Effector CD8-positive, alpha-beta T cell (primary cell): ENCODE measurements around the gene KSR2.
"Not testable (repeated sequence)": the region's sequence is repeated elsewhere in the genome, so short reads cannot be mapped to it uniquely, and the experiment has no call there.

Experiments
- DNase-seq: peaks from one replicate; lab custom pipeline; 2025; lab: John Stamatoyannopoulos, UW
- total RNA-seq, 4 experiments: gene quantifications; one replicate each; lab custom pipeline; 2026; lab: John Stamatoyannopoulos, UW

Gene KSR2
- total RNA-seq, result 0 to 0.18 (median 0) reads per million in 4 experiments

DNA sequence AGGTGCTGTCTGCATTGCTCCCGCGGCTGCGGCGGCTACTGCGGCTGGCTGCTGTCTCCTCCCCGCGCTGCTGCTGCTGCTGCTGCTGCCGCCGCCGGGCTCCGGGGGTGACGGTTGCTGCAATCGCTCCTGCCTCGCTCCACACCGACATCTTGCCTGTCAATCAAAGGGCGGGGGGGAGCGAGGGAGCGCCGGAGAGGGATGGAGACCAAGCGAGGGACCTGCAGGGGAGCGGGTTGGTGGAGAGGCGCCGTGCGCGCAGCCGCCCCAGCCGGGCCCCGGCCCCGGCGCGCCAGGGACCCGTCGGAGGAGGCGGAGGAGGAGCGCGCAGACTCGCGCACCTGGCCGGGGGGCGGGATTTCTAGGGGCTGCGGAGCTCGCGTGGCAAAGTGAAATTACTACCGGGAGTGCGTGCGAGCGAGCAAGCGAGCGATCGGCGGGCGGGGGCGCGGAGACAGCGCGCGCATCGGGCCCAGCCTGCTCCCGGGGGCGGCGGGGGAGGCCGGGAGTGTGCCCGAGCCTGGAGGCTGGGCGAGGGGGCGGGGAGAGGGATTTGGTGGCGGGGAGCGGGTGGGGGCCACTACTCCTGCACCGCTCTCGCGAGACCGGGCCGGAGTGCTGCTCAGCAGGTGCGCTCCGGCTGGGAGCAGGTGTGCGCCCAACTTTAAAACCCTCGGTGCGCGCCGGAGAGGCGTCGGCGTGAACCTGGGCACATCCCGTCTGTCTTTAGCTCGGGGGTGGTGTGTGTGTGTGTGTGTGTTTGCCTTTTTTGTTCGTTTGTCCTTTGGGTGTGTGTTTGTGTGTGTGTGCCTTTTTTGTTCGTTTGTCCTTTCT is at the start of gene KSR2:
KSR2 (minus strand) TSS at position 165 of the 834 bp plus-strand sequence. CDS start 735 bp downstream, outside the sequence.
- DNase-seq, result no peak

- DNase-seq, result no peak
Measured at GRCh38 chr12:118017926-118018325, 49.1 kb upstream of the KSR2 start.

GRCh38 chr12:118016424-118017264 is 47.9 kb upstream of the KSR2 start, which contains the start of gene RFC5:
RFC5 (plus strand) TSS chr12:118016703; CDS start chr12:118016828, 125 bp downstream.
- DNase-seq, result peak; percentile 96

DNA sequence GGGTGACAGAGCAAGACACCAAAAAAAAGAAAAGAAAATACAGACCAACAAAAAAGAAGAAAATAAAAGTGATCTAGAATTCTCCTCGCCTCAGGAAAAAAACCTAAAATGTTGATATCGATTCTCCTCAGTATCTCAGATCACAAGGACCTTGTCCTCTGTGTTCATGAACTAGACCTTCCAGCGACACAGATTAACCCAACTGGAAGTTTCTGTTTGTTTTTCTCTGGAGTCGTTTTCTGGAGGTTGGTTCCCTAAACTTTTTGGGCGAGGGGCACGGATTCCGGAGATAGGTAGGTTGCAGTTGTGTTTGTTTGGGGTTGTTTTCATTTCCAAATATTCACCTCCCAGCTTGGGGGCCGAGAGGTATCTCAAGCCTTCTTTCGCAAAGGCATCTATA is 47.2 kb upstream of the KSR2 start:
- no peak for DNase-seq

DNA sequence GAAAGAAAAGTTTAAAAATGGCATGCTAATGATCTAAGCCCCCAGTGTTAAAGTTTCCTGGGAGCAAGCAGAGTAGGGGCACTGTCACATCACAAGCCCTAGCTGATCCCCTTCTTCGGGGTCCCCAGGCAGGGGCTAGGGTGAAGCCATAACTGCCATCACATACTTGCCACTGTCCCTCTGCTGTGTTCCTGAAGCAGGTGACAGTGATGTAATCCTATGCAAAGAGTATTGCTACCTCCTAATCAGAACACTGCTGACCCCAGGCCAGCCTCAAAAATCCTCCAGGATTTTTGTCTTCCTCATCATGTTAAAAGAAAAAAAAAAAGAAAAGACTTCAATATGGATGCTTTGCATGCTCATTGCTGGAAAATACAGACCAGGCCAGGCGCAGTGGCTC is 46.5 kb upstream of the KSR2 start:
- DNase-seq, result no peak

DNA sequence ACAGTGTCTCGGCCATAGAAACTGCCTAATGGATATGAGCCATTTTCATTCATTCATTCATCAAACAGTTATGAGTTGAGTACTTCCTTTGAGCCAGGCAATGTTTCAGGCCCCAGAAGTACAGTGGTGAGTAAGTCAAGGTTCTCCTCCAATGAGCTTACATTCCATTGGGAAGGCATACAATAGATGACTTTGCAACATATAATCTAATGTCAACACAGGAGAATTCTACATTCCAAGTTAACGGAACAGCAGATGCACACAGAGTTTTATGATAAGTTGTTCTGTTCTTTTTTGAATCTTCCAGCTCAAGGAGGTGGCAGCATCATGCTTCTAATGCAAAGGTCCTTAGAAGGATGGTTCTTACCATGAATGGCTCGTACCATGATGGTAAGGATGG is 44.5 kb upstream of the KSR2 start:
- DNase-seq, result no peak

DNA sequence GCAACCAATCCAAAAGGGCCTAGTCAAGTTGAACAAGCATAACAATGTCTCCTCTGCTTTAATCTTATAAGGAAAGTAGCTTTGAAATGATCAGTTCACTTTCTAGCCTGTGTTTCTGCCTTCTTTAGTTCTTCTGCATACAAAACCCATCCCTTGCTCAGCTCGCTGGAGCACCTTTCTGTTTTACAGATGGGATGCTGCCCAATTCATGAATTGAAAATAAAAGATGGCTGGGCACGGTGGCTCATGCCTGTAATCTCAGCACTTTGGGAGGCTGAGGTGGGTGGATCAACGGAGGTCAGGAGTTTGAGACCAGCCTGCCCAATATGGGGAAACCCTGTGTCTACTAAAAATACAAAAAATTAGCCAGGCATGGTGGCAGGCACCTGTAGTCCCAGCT is 43.2 kb upstream of the KSR2 start:
- no peak for DNase-seq

GRCh38 chr12:118011377-118011776 is 42.6 kb upstream of the KSR2 start:
- no peak for DNase-seq

DNA sequence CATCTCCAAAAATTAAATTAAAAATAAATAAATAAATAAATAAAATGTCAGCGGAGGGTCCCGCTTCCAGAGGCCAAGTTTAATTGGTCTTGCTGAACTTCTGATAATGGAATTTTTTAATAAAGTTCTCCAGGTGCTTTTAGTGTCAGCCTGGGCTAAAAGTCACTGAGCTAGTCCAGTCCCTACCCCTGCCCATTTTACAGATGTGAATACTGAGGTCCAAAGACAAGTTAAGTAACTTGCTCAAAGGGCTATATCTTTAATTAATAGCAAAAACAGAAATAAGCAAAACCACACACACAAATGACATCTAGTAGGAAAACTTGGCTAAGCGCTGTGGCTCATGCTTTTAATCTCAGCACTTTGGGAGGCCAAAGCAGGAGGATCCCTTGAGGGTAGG is 42.1 kb upstream of the KSR2 start:
- no peak for DNase-seq

- not testable (repeated sequence) for DNase-seq
Measured at GRCh38 chr12:117999806-118000205, 31.0 kb upstream of the KSR2 start.

DNA sequence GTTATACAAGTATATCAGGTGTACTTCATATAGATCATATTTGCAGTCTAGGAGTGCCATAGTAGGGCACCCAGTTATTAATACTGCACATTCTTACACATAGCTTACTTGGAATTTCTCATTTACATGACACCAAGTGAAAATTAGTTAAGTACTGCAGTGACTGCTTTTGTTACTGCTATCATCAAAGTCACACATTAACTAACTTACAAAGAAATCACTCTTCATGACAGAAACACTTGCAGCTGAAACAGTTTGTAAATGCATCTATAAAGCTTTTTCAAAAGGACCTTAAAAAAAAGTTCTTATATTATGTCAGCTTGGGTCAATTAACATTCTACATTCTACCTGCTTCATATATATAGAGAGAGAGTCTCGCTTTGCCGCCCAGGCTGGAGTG is 29.9 kb upstream of the KSR2 start:
- no peak for DNase-seq

- DNase-seq, result no peak
Measured at GRCh38 chr12:117994551-117995438, 26.0 kb upstream of the KSR2 start.

- DNase-seq, result no peak
Measured at GRCh38 chr12:117986705-117987469, 18.1 kb upstream of the KSR2 start.

GRCh38 chr12:117985182-117985581 is 16.4 kb upstream of the KSR2 start:
- no peak for DNase-seq

- no peak for DNase-seq
Measured at GRCh38 chr12:117981267-117981666, 12.5 kb upstream of the KSR2 start.

DNA sequence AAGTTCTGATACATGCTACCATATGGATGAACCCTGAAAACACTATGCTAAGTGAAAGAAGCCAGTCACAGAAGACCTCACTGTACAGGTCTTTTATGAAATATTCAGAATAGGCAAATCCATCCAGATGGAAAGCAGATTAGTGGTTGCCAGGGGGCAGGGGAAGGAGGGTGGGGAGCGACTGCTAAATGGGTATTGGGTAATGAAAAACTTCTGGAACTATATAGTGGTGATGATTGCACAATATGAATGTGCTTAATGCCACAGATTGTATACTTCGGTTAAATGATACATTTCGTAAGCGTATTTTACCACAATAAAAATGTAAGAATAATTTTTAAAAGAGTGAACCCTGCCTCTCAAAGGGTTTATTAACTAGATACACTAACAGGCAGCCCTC is 11.8 kb upstream of the KSR2 start:
- DNase-seq, result no peak

- DNase-seq, result no peak
Measured at GRCh38 chr12:117977373-117977772, 8.6 kb upstream of the KSR2 start.

- DNase-seq, result no peak
Measured at GRCh38 chr12:117975006-117975405, 6.2 kb upstream of the KSR2 start.

- no peak for DNase-seq
Measured at GRCh38 chr12:117972301-117972700, 3.5 kb upstream of the KSR2 start.

- DNase-seq, result no peak
Measured at GRCh38 chr12:117970334-117970733, 1.5 kb upstream of the KSR2 start.
